SU-DHL-6 (cell line): ENCODE data around the gene GPX2.

ENCODE experiments used
- CTCF ChIP-seq: fragments of 200-600 bp; sonication (generic); IDR thresholded peaks from one replicate; pipeline ENCODE4 v1.5.1; 2017; ENCODE audit warnings: antibody characterized with exemption, mild to moderate bottlenecking, low read length, moderate library complexity; ENCODE audit not compliant: insufficient read depth, poor library complexity, severe bottlenecking
- EZH2phosphoT487 ChIP-seq: fragments of 200-600 bp; sonication (generic), shearing (Covaris generic); conservative IDR thresholded peaks from 2 replicates; pipeline ENCODE4 v1.6.1; 2018; ENCODE audit warnings: mild to moderate bottlenecking, antibody characterized with exemption, low read length, moderate library complexity, mixed read lengths

- peak; percentile 26 for TF ChIP-seq CTCF
- TF ChIP-seq EZH2phosphoT487: no peak
Observed at GRCh38 chr14:64891839-64892375, 50.6 kb downstream of the GPX2 start.
